LHCN-M2 (cell line): Measurements from ENCODE around the gene LINS1. TPM values are rescaled to one million over a fixed set of nuclear protein-coding genes. Genes with fewer than 3 reads are reported as not detected.
"Not testable (repeated sequence)": the region's sequence is repeated elsewhere in the genome, so short reads cannot be mapped to it uniquely, and the experiment has no call there.

ENCODE experiments used
- DNase-seq: peaks from one replicate; pipeline ENCODE4 v3.0.0-alpha.2; 2012; ENCODE audit warnings: low read depth
- total RNA-seq: library from RNA; depleted of rRNA; stranded (reverse); fragments of >200 nt; gene quantifications from 2 replicates; pipeline ENCODE4 v1.2.3, GENCODE V29; 2014

LINS1 gene
- total RNA-seq, 1 experiment from 2014 or later = 9.5 TPM

DNA sequence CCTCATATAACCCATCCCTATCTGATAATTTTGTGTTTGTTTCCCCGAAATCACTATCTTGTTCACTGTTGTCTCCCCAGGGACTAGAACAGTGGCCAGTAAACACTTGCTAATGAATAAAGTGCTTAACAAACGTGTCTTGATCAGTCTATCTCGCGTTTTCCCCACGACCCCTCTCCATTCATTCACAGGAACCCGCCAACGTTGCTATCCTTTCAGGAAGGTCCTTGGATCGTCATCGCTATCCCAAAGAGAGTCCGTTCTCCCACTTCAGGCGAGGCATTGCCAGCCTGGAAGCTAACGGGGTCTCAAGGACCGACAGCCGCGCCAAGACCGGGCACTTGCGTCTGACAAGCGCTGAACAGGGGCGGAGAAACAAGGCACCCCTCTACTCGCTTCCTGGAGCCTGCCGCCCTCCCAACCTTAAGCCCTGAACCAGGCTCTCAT is 344 bp downstream of the LINS1 start:
- no peak for DNase-seq

DNA sequence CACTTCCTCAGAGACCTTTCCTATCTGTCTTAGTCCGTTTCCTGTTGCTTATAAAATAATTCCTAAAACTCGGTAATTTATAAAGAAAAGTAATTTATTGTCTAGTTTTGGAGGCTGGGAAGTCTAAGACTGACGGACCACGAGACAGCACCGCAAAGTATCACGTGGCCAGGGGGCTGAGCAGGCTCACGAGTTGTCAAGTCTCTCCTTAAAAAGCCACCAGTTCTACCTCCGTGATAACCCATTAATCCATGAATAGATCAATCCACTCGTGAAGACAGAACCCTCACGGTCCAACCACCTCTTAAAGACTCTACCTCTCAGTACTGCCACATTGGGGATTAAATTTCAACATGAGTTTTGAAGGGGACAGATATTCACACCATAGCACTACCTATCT is 821 bp downstream of the LINS1 start:
- DNase-seq = no peak

GRCh38 chr15:100598655-100599054 is 3.3 kb downstream of the LINS1 start:
- DNase-seq = no peak

GRCh38 chr15:100597862-100598261 is 4.1 kb downstream of the LINS1 start:
- no peak for DNase-seq

DNA sequence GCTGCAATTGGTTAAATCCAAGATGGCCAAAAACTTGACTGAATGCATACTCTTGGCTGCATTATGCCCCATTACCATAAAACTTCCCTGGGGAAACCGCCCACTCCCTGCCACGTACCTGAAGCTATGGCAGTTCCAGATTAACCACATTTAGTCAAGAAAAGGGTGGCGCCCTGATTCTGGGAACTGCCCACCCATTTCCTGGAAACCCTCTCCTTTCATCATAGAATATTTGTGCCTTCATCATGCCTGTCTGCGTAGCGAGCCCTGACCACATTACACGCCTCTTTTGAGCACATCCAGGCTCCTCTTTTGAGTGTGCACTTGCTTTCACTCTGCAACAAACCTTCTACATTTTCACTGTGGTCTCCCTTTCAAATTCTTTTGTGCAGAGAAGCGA is 5.2 kb downstream of the LINS1 start:
- no peak for DNase-seq

DNA sequence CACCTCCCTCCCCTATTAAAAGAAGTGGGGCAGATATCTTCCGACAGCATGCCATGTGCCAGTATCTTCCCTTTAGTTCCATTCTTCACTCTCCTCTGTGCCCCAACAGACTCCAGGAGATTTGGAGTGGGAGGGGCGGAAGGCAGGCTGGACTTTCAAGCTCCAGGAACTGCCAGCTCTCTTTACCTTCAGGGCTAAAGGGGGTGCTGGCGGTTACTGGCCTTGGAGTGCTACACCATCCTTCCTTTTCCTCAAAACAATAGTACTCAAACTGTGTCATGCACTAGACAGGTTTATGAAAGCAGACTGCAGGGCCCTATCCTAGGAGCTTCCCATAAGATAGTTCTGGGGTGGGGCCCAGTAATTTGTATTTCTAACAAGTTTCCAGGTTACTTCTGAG is 6.0 kb downstream of the LINS1 start:
- no peak for DNase-seq

GRCh38 chr15:100593431-100593830 is 8.6 kb downstream of the LINS1 start:
- DNase-seq = no peak

GRCh38 chr15:100592898-100593297 is 9.1 kb downstream of the LINS1 start:
- peak; percentile 88 for DNase-seq

DNA sequence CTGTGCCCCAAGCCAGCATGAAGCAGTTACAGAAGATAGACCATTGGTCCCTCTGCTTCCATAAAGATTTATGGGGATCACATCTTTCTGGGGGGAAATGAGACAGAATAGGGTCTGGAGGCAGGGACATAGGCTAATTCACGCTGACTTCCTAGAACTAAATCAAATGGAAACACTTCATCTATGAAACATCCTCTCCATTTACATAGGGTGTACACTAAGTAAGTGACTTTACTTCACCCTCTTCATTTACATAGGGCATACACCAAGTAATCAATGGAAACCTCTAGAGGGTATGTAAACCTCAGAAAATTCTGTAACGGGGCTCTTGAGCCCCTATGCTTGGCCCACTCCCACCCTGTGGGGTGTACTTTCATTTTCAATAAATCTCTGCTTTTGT is 10.1 kb downstream of the LINS1 start:
- DNase-seq = no peak

GRCh38 chr15:100591163-100591562 is 10.8 kb downstream of the LINS1 start:
- not testable (repeated sequence) for DNase-seq

DNA sequence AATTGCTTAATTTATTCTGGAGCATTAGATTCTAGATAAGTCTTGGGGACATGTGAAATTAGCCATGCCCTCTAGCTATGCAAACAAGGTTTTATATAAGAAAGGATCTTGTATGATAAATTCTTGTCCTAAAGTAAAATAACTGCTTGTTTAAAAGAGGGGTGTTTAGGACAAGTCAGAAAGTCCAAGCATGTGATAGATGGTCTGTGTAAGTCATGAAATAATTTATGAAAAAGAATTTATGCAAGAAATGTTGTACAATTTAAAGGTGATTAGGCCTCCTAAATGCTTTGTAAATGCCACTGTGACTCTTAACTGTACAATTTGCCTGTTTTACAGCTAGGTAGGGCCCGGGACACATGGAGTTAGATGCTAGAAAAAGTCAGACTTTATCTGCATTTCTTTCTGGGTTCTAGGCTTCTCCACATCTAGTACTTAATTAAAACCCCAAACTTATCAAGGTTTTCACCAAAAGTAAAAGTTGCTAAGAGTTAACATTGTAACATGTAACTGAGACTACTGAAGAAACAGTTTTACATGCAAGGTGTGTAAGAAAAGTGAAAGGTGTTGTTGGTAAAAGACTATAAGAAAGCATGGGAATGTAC is 13.2 kb downstream of the LINS1 start:
- DNase-seq = peak; percentile 63

DNA sequence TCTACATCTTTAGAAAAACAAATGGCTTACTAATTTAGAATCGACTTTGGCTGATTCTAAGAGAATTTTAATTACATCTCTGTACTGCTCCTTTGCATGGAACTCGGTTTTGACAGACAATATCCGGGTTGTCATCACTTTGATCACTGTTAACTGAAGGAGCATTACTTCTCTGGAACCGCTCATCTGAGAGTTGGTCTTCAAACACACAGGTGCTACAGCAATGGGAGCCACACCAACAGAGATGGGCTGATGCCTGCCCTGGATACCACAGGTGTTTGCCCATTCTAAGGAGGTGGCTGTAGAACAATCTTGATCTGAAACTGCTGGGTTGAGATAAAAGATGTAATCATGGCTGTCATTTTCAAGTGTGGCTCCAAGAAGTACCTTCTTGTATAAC is 21.6 kb downstream of the LINS1 start:
- no peak for DNase-seq

- no peak for DNase-seq
These were observed 28.5 kb downstream of the LINS1 start for GRCh38 chr15:100573526-100573925.

DNA sequence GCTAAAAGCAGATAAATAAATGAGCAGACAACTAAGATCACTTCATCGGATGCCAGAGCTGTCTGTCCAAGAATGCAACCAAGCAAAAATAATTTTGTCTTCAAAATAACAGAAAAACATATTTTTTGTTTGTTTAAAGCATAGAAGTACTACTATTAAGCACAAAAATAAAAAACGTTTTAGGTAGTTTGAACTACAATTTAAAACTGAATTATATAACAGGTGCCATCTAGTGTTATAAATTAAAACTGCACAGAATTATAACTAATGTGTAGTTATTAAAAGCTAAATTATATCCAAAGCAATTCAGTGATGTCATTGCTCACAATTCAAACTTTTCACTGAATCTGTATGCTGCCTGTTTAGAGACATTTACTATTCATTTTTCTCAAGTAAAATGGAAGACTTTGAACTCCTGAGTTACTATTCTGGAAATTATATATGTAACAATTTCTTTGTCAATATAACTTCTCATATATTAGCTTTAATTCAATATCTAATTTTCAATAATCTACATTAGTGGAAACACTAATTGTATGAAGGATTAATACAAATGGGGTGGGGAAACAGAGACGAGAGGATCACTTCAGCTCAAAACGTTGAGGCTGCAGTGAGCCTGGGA is 29.5 kb downstream of the LINS1 start:
- peak; percentile 17 for DNase-seq

DNA sequence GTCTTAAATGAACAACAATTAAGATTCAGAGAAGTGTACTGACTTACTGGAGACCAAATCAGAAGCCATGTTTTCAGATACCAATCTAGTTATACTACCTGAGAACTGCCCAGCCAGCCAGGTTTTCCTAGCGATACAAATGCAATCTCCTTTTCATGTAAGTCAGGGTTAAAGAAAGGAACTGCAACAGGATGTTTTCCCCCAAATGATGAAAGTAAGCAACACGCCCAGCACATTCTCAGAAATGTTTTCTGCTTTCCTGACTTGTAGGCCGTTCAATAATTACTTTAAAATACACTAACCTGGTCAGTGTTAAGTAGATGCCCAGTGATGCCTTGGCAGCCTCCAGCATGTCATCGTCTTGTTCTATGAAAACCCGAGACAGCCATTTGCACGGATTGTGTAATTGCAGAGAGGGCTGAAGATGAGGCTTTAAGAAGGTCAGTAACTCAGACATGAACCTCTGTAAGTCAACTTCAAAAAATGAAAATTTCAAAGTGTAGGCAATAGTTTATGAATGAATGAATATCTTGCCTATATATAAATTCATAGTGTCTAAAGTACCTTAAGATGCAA is 30.3 kb downstream of the LINS1 start:
- no peak for DNase-seq

DNA sequence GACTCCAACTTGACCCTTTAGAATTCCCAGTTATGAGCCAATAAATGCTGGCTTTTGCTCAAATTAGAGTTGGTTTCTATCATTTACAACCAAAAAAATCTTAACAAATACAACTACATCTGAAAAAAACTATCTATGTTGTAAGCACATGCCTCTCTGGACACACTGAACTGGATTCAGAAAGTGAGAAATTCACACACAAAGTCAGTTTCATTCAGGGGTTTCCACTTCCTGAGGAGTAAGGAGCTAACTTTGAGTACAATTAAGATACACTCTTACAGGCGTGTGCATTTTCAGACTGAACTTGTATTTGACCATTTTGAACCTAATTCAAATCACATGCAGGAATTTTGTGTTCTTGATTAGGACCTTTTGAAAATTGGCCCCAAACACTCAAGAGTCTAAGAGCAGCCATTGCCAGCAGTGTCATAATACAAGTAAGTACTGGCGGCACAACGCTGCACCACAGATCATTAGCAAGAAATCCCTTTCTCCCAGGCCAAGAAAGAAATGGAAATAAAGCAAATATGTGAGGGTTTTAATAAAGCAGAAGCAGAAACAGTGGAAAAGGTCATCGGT is 31.2 kb downstream of the LINS1 start:
- DNase-seq = no peak

DNA sequence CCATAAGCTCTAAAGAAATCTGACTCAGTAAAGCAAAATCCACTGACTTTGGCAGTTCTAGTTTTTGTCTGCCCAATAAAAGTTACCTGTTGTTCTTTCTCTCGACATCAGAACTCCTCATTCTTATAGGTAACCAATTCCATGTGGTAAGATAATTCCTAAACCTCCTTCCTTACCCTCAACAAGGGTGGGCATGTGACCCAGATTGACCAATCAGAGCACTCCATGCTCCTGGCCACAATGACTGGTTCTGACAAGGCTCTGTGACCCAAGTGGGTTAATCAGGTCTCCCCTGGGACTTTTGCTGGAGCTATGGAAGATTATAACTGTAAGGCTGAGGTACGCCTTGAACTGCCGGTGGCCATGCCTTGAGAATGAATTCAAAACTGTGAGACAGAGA is 31.7 kb downstream of the LINS1 start:
- peak; percentile 5 for DNase-seq

- no peak for DNase-seq
These were observed 32.6 kb downstream of the LINS1 start for GRCh38 chr15:100569391-100569790.

DNA sequence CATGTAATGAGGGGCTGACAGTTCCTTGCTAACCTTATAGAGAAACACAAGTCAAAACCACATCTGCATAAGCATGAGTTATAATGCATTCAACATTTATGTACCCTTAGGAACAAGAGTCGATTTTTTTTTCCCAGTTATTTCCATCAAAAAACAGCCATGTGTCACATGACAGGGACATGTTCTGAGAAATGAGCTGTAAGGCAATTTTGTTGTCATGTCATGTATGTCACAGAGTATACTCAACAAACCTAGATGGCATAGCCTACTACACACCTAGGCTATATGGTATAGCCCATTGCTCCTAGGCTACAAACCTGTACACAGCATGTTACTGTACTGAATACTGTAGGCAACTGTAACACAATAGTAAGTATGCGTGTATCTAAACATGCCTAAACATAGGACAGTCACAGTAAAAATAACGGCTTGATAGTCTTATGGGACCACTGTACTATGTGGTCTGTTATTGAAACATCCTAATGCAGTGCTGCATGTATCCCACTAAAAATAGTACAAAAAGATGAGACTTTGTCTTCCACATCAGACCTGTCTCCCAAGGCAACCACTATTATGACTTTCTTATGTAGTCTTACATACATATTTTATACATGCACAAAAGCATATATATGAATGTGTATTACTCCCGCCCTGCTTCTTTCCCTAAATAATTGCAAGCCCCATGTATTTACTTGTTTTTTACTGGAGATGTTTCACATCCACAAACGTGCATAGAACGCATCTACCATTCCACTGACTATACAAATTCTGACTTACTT is 34.9 kb downstream of the LINS1 start:
- no peak for DNase-seq

DNA sequence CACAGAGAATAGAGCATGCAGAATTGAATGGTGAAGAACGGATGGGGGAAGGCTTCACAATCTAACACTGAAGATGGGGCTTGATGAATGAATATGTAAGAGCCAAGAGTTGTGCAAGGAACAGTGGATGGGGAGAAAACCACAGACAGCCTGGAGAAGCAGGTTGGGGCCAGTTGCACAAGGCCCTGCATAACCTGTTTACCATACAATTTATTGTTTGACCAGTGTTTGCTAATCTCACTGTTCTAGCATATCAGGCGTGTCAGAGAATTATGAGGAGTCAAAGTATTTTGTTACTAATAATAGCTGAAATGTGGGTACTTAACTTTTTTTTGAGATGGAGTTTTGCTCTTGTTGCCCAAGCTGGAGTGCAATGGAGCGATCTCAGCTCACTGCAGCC is 36.4 kb downstream of the LINS1 start:
- DNase-seq = no peak

DNA sequence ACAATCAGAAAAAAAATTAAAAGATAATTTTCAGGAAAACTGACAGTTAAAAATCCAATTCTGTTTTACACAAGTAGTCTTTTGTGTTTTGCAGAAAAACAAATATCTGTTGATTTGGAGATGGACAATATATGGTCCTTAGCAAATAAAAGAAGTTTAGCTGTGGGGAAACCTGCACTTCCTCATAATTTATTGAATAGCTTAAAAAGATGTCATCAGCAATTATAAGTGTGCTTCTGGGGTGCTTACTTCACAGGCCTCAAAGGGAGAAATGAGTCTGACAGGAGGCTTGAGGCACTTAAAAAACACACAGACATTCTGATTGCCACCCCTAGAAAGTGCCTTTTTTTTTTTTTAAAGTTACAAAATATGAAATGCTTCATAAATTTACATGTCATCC is 41.7 kb downstream of the LINS1 start:
- DNase-seq = no peak

DNA sequence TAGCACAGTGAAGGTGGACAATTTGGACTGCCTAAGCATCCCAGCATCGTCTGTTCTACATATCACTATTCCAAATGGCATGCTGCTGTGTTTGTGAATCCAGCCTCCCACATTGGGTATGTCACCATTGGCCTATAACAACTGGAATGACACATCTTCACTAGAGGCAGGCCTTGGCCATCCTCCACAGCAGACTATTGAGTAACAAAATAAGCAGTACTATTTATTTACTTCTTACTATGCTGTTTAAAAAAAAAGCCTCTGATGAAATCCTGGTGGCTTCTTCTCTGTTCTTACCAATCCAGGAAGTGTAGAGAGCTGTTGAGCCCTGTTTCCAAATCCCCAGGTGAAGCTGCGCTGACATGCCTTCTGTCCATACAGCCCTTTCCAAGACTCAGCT is 42.7 kb downstream of the LINS1 start:
- DNase-seq = peak; percentile 3
